Measurements from ENCODE around the gene RTCB. TPM values are rescaled to one million over a fixed set of nuclear protein-coding genes. Genes with fewer than 3 reads are reported as not detected.
A peak's percentile ranks its signal among the peaks of the same experiment; 100 is the strongest.
"Not testable (repeated sequence)": the region's sequence is repeated elsewhere in the genome, so short reads cannot be mapped to it uniquely, and the experiment has no call there.

The RTCB gene
- total RNA-seq, 1 donor from 2014 or later: 70.7 TPM

GRCh38 chr22:32395107-32395506 is 16.9 kb downstream of the RTCB start:
- DNase-seq (ENCODE audit: extremely low read depth, low read depth, low spot score): no peak

GRCh38 chr22:32389685-32390084 is 22.4 kb downstream of the RTCB start:
- no peak for DNase-seq (ENCODE audit: extremely low read depth, low read depth, low spot score)

GRCh38 chr22:32385681-32386080 is 26.4 kb downstream of the RTCB start:
- no peak for DNase-seq (ENCODE audit: extremely low read depth, low read depth, low spot score)

GRCh38 chr22:32380991-32381390 is 31.1 kb downstream of the RTCB start:
- no peak for DNase-seq (ENCODE audit: extremely low read depth, low read depth, low spot score)

- DNase-seq (ENCODE audit: extremely low read depth, low read depth, low spot score): peak; percentile 29
Observed at GRCh38 chr22:32378707-32379272, 33.3 kb downstream of the RTCB start.

GRCh38 chr22:32376681-32377080 is 35.4 kb downstream of the RTCB start:
- DNase-seq (ENCODE audit: extremely low read depth, low read depth, low spot score): no peak

- DNase-seq (ENCODE audit: extremely low read depth, low read depth, low spot score): no peak
Observed at GRCh38 chr22:32375678-32376450, 36.2 kb downstream of the RTCB start.

- DNase-seq (ENCODE audit: extremely low read depth, low read depth, low spot score): no peak
Observed at GRCh38 chr22:32364210-32364609, 47.8 kb downstream of the RTCB start.

GRCh38 chr22:32361257-32361656 is 50.8 kb downstream of the RTCB start:
- no peak for DNase-seq (ENCODE audit: extremely low read depth, low read depth, low spot score)

- DNase-seq (ENCODE audit: extremely low read depth, low read depth, low spot score): not testable (repeated sequence)
Observed at GRCh38 chr22:32360096-32360495, 52.0 kb downstream of the RTCB start.

- DNase-seq (ENCODE audit: extremely low read depth, low read depth, low spot score): not testable (repeated sequence)
Observed at GRCh38 chr22:32357567-32357966, 54.5 kb downstream of the RTCB start, which contains the start of gene RFPL3. RFPL3 (plus strand) TSS chr22:32357867; CDS start chr22:32358072, 205 bp downstream.

- no peak for DNase-seq (ENCODE audit: extremely low read depth, low read depth, low spot score)
Observed at GRCh38 chr22:32355760-32356159, 56.3 kb downstream of the RTCB start.

- peak; percentile 92 for DNase-seq (ENCODE audit: extremely low read depth, low read depth, low spot score)
Observed at GRCh38 chr22:32354360-32355351, 57.4 kb downstream of the RTCB start.

GRCh38 chr22:32353840-32354239 is 58.2 kb downstream of the RTCB start:
- no peak for DNase-seq (ENCODE audit: extremely low read depth, low read depth, low spot score)

- no peak for DNase-seq (ENCODE audit: extremely low read depth, low read depth, low spot score)
Observed at GRCh38 chr22:32353292-32353691, 58.8 kb downstream of the RTCB start.

GRCh38 chr22:32352681-32353080 is 59.4 kb downstream of the RTCB start:
- no peak for DNase-seq (ENCODE audit: extremely low read depth, low read depth, low spot score)

- DNase-seq (ENCODE audit: extremely low read depth, low read depth, low spot score): not testable (repeated sequence)
Observed at GRCh38 chr22:32351875-32352274, 60.2 kb downstream of the RTCB start.

GRCh38 chr22:32348031-32348611 is 63.9 kb downstream of the RTCB start:
- no peak for DNase-seq (ENCODE audit: extremely low read depth, low read depth, low spot score)

- no peak for DNase-seq (ENCODE audit: extremely low read depth, low read depth, low spot score)
Observed at GRCh38 chr22:32343941-32344340, 68.1 kb downstream of the RTCB start.

- no peak for DNase-seq (ENCODE audit: extremely low read depth, low read depth, low spot score)
Observed at GRCh38 chr22:32342977-32343376, 69.1 kb downstream of the RTCB start.
